Type B pancreatic cell (in vitro differentiated cells): ENCODE results near the gene MBD5. TPM values are rescaled to one million over a fixed set of nuclear protein-coding genes. Genes with fewer than 3 reads are reported as not detected.

Experiments
- DNase-seq: peaks from one replicate; pipeline ENCODE4 v3.0.0; 2021; ENCODE audit warnings: mixed read lengths; ENCODE audit not compliant: unreplicated experiment; ENCODE audit errors: extremely low spot score
- H3K27ac Mint-ChIP-seq: 2 replicates; pipeline ENCODE4 v1.8.0; 2021; ENCODE audit warnings: mild to moderate bottlenecking, mixed read lengths
- H3K27me3 Mint-ChIP-seq: 2 replicates; pipeline ENCODE4 v1.8.0; 2021; ENCODE audit warnings: mixed read lengths
- H3K36me3 Mint-ChIP-seq: 2 replicates; pipeline ENCODE4 v1.8.0; 2021; ENCODE audit warnings: mixed read lengths
- H3K4me1 Mint-ChIP-seq: one replicate; pipeline ENCODE4 v1.8.0; 2021; ENCODE audit warnings: mixed read lengths; ENCODE audit not compliant: unreplicated experiment
- H3K4me3 Mint-ChIP-seq: 2 replicates; pipeline ENCODE4 v1.8.0; 2021; ENCODE audit warnings: mild to moderate bottlenecking, mixed read lengths
- H3K9me3 Mint-ChIP-seq: 2 replicates; pipeline ENCODE4 v1.8.0; 2021; ENCODE audit warnings: mixed read lengths
- CTCF ChIP-seq: fragments of 200-600 bp; sonication (generic); conservative IDR thresholded peaks from 2 replicates; pipeline ENCODE4 v1.5.0; 2021; ENCODE audit warnings: antibody characterized with exemption, mild to moderate bottlenecking
- total RNA-seq: library from RNA; stranded (reverse); gene quantifications from 2 replicates; pipeline ENCODE4 v1.2.1, GENCODE V29; 2021; ENCODE audit warnings: low replicate concordance

Gene MBD5
- total RNA-seq, 1 donor from 2014 or later = 54.7 TPM

DNA sequence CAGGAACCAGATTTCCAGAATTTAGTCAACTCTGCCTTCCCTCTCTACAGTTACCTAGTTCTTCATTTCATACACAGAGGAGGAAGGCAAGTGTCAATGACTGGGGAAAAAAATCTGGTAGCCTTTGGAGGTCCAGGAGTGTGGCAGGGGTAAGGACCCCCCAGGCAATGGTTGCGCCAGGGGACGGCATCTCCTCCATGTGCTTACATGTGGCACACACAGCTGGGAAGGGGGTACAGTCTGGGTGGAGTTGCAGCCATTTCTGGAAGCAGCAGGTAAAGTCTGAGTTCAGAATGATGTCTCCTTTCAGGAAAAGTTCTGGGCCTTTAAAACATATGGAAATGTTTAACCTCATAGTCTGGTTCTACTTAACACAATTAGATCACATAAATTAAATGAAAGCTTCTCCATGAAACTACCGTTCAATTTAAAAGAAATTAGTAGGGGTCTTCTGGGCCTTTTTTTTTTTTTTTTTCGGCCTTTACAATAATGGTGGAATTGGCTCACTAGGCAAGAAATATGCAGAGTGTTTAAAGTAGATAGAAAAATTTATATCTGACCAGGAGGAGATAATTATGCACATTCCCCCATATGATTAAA, 470.0 kb downstream of the MBD5 start:
- H3K27me3 Mint-ChIP-seq = no peaks in the 10 kb centered on the region
- TF ChIP-seq CTCF = no peak
- H3K9me3 Mint-ChIP-seq = peaks cover 4% of the 10 kb centered on the region
- H3K4me3 Mint-ChIP-seq = peak overlapping the region; percentile 10
- peaks cover 53% of the 10 kb centered on the region for H3K4me1 Mint-ChIP-seq
- DNase-seq = no peak
- peaks cover 33% of the 10 kb centered on the region for H3K36me3 Mint-ChIP-seq
- H3K27ac Mint-ChIP-seq = peak overlapping the region; percentile 38

DNA sequence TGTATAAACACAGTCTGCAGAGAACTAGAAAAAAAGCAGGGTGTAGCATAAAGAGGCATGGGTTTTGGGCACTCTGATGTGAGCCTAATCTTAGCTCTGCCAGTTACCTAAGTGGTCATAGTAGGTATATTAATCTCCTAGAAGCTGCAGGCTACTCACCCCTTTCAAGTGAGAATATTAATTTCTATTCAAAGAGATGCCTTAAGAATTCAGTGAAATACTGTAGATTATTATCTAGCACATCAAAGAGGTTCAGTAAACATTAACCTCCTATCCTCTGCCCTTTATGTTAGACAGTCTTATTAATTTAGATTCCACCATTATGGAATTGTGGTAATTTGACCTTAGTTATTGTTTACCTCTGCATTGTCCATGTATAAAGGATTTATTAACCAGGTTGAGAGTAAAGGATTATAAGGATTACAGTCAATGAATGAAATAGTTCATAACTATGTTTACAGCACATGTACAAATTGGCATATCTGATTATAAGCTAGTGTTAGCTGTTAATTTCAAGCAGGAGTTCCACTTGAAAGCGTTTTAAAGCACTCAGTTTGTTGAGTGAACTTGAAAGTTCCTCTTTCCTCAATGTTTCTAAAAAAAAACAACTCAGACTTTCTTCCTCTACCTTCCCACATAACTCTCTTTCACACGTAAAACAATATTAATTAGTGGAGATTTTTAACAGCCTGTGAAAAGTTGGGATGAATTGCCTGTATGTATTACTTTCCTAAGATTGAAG, 473.1 kb downstream of the MBD5 start:
- Mint-ChIP-seq H3K9me3 (no peaks in the 10 kb centered on the region), H3K4me1 (peaks cover 50% of the 10 kb centered on the region), H3K27me3 (no peaks in the 10 kb centered on the region), H3K4me3 (no peak overlapping the region), H3K27ac (peak overlapping the region; percentile 61), H3K36me3 (peaks cover 17% of the 10 kb centered on the region)
- TF ChIP-seq CTCF = no peak
- DNase-seq = no peak

GRCh38 chr2:148495586-148495985, 474.7 kb downstream of the MBD5 start:
- H3K4me1 Mint-ChIP-seq = peaks cover 46% of the 10 kb centered on the region
- H3K9me3 Mint-ChIP-seq = no peaks in the 10 kb centered on the region
- TF ChIP-seq CTCF = no peak
- H3K36me3 Mint-ChIP-seq = peaks cover 4% of the 10 kb centered on the region
- H3K27me3 Mint-ChIP-seq = no peaks in the 10 kb centered on the region
- no peak for DNase-seq
- H3K27ac Mint-ChIP-seq = no peak overlapping the region
- H3K4me3 Mint-ChIP-seq = no peak overlapping the region

- Mint-ChIP-seq H3K27ac (peak overlapping the region; percentile 75), H3K4me3 (no peak overlapping the region), H3K9me3 (no peaks in the 10 kb centered on the region), H3K36me3 (peaks cover 12% of the 10 kb centered on the region), H3K4me1 (peaks cover 10% of the 10 kb centered on the region), H3K27me3 (no peaks in the 10 kb centered on the region)
- DNase-seq = no peak
- no peak for TF ChIP-seq CTCF
These were observed 480.7 kb downstream of the MBD5 start for GRCh38 chr2:148501545-148501944.

DNA sequence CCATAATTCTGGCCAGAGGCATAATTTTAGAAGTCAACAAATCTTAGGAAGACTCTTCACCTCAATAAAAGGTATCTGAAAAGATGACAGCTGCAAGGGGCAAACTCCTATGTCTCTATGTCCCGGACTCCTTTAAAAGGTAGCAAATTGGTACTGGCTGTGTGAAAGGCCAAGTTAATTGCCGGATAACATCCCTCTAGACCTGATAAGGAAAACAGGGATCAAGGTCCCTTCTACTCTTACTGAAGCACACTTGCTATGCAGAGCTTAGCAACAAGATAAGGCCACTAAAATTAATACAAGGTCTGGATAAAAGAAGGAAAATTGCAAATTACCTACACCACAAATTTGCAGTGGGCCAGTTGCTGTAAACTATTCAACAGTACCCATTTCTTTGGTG, 482.6 kb downstream of the MBD5 start:
- no peak overlapping the region for H3K27ac Mint-ChIP-seq
- DNase-seq = no peak
- H3K4me3 Mint-ChIP-seq = no peak overlapping the region
- no peak for TF ChIP-seq CTCF
- H3K4me1 Mint-ChIP-seq = peaks cover 5% of the 10 kb centered on the region
- peaks cover 12% of the 10 kb centered on the region for H3K36me3 Mint-ChIP-seq
- no peaks in the 10 kb centered on the region for H3K27me3 Mint-ChIP-seq
- H3K9me3 Mint-ChIP-seq = no peaks in the 10 kb centered on the region
